GM18507 (cell line): ENCODE data around the gene MOCS2.

ENCODE experiments used
- DNase-seq: peaks from one replicate; pipeline ENCODE4 v3.0.0; 2011; ENCODE audit warnings: low read depth; ENCODE audit not compliant: insufficient read length; ENCODE audit errors: extremely low spot score
- FAIRE-seq: peaks from 2 replicates; lab custom pipeline; 2011; peaks lifted over from hg19 to GRCh38; lab: Jason Lieb, UNC

Gene MOCS2

GRCh38 chr5:53099546-53099945 lies 10.0 kb downstream of the MOCS2 start:
- FAIRE-seq: no peak
- no peak for DNase-seq

GRCh38 chr5:53095931-53096525 lies 13.5 kb downstream of the MOCS2 start:
- DNase-seq (peak; percentile 28), FAIRE-seq (peak; percentile 90)

GRCh38 chr5:53095217-53095616 lies 14.3 kb downstream of the MOCS2 start:
- no peak for FAIRE-seq
- DNase-seq: no peak

GRCh38 chr5:53092242-53092641 lies 17.3 kb downstream of the MOCS2 start:
- no peak for FAIRE-seq

GRCh38 chr5:53091289-53091688 lies 18.3 kb downstream of the MOCS2 start:
- DNase-seq (no peak), FAIRE-seq (no peak)

More at GRCh38 chr5:53092242-53092641, 17.3 kb downstream of the MOCS2 start:
- no peak for DNase-seq

GRCh38 chr5:53090229-53090628 lies 19.3 kb downstream of the MOCS2 start:
- no peak for FAIRE-seq
- DNase-seq: no peak

GRCh38 chr5:53089481-53089991 lies 20.0 kb downstream of the MOCS2 start:
- DNase-seq (no peak), FAIRE-seq (peak; percentile 18)

GRCh38 chr5:53087621-53088121 lies 21.9 kb downstream of the MOCS2 start:
- FAIRE-seq (no peak), DNase-seq (no peak)

- no peak for DNase-seq
- FAIRE-seq: no peak
Observed at GRCh38 chr5:53087171-53087570, 22.4 kb downstream of the MOCS2 start.

- DNase-seq: no peak
- no peak for FAIRE-seq
Observed at GRCh38 chr5:53084546-53085255, 24.9 kb downstream of the MOCS2 start.

GRCh38 chr5:53083927-53084326 lies 25.6 kb downstream of the MOCS2 start:
- FAIRE-seq (no peak), DNase-seq (no peak)

- no peak for DNase-seq
- no peak for FAIRE-seq
Observed at GRCh38 chr5:53080271-53080670, 29.3 kb downstream of the MOCS2 start.

GRCh38 chr5:53076014-53076583 lies 33.5 kb downstream of the MOCS2 start:
- no peak for DNase-seq
- no peak for FAIRE-seq

GRCh38 chr5:53073348-53073747 lies 36.2 kb downstream of the MOCS2 start:
- DNase-seq (no peak), FAIRE-seq (no peak)

GRCh38 chr5:53071738-53072137 lies 37.8 kb downstream of the MOCS2 start:
- DNase-seq (no peak), FAIRE-seq (no peak)

- DNase-seq: no peak
- FAIRE-seq: no peak
Observed at GRCh38 chr5:53071298-53071697, 38.3 kb downstream of the MOCS2 start.

GRCh38 chr5:53069626-53070025 lies 39.9 kb downstream of the MOCS2 start:
- DNase-seq: no peak
- no peak for FAIRE-seq

GRCh38 chr5:53068291-53068836 lies 41.2 kb downstream of the MOCS2 start:
- FAIRE-seq: no peak
- no peak for DNase-seq

- DNase-seq (no peak), FAIRE-seq (no peak)
Observed at GRCh38 chr5:53067641-53068040, 41.9 kb downstream of the MOCS2 start.

GRCh38 chr5:53066088-53066487 lies 43.5 kb downstream of the MOCS2 start:
- no peak for FAIRE-seq
- no peak for DNase-seq
